OCI-LY1 (cell line): ENCODE results near the gene NKD1.

Experiments used
- CTCF ChIP-seq: fragments of 200-600 bp; sonication (generic), shearing (Covaris generic); IDR thresholded peaks from 2 replicates; pipeline ENCODE4 v1.5.1; 2017; ENCODE audit warnings: mild to moderate bottlenecking, antibody characterized with exemption, low read length, moderate library complexity, mixed read lengths
- EZH2 ChIP-seq: fragments of 200-600 bp; sonication (generic), shearing (Covaris generic); IDR thresholded peaks from 2 replicates; pipeline ENCODE4 v1.8.0; 2017; ENCODE audit warnings: borderline replicate concordance, mixed run types, mild to moderate bottlenecking, antibody characterized with exemption, low read length, moderate library complexity, mixed read lengths

GRCh38 chr16:50602531-50603205, 54.5 kb downstream of the NKD1 start:
- TF ChIP-seq CTCF (no peak), EZH2 (no peak)
